HG02798 (cell line): Measurements from ENCODE around the gene CBX6.
A peak's percentile ranks its signal among the peaks of the same experiment; 100 is the strongest.
"Not testable (repeated sequence)": the region's sequence is repeated elsewhere in the genome, so short reads cannot be mapped to it uniquely, and the experiment has no call there.

Source experiments
- ATAC-seq: cut with Tn5 transposase; IDR thresholded peaks from one replicate; pipeline ENCODE4 v1.9.1; 2021; ENCODE audit warnings: mild to moderate bottlenecking; ENCODE audit not compliant: unreplicated experiment, poor library complexity

The CBX6 gene

GRCh38 chr22:38872172-38872830 is at the start of gene CBX6:
Gene CBX6 (minus strand): TSS chr22:38872216. CDS start chr22:38872190, 26 bp downstream.
- ATAC-seq = peak; percentile 78

- no peak for ATAC-seq
Observed at GRCh38 chr22:38921806-38922205, 49.8 kb upstream of the CBX6 start.

DNA sequence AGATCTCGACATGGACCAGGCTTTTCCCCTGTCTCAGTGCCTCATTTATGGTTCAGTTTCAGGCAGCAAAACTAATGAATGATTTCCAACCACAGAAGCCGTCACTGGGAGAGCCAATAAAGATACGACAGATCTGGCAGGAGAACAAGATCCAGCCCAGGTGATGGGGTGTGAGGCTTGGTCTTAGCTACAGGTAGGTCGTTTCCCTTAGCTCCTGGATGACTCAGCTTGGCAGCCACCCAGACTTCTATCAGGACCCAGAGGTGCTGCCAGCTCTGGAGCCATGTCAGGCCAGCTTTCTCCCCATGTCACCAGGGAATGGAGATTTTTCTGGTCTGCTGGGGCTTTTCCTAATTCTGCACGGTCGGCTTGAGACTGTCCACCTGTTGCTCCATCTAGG is 49.1 kb upstream of the CBX6 start:
- no peak for ATAC-seq

DNA sequence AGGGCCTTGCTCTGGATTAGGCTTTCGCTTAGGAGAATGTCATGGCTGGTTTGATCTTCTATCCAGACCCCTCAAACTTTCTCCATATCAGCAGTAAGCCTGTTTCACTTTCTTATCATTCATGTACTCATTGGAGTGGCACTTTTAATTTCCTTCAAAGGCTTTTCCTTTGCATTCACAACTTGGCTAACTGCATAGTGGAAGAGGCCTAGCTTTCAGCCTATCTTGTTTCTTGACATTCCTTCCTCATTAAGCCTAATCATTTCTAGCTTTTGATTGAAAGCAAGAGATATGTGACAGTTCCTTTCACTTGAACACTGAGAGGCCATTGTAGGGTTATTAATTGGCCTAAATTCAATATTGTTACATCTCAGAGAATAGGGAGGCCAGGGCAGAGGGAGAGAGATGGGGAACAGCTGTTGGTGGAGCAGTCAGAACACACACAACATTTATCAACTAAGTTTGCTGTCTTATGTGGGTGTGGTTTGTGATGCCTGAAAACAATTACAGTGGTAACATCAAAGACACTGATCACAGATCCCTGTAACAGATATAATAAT is 47.7 kb upstream of the CBX6 start:
- no peak for ATAC-seq

GRCh38 chr22:38911434-38911833 is 39.4 kb upstream of the CBX6 start:
- ATAC-seq = no peak

DNA sequence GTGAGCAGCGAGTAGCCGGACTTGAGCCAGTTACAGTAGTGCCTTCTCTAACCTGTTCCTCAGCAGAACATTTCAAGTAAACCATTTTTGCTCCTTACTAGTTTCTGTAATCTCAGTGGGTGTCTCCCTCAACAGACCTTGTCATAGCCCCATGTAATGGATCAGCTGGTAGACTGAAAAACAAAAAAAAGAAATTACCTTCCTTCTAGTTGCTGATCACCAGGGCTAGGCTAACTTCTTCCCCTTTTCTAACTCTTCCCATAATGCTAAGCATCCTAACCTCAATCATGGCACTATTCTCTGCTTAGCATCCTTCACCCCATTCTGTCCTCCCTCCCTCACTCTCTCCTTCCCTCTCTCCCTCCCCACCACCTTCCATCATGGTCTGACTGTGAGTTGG is 35.8 kb upstream of the CBX6 start:
- no peak for ATAC-seq

DNA sequence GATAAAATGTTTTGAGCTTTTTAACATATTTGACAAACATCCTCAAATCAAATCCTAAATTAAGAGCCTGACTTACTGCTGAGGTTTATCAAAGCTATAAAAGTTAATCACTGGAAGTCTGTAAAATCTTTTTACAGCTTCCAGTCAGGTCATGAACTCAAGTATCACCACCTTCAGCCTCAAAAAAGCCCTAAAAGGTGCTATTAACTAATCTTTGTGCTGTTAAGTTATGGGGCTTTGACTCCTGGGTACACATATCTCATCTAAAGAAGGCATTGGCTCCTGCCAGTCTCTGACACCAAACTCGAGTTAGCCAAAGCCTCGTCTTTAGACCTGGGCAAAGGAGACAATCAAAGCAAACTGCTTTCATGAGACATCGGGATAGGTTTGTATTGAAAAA is 34.0 kb upstream of the CBX6 start:
- no peak for ATAC-seq

DNA sequence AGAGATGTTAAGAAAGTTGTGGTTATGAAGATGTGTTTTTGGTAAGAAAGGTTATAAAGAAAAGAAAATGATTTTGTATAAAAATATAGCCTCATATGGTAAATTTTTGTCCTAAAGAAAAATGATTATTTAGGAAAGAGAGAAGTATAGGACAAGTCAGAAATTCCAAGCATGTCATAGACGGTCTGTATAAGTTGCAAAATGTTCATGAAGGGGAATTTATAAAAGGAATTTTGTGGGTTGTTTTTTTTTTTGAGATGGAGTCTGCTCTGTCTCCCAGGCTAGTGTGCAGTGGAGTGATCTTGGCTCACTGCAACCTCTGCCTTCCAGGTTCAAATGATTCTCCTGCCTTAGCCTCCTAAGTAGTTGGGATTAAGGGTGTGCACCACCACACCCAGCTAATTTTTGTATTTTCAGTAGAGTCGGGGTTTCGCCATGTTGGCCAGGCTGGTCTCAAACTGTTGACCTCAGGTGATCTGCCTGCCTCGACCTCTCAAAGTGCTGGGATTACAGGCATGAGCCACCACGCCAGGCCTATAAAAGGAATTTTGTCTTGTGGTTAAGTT is 32.1 kb upstream of the CBX6 start:
- ATAC-seq = not testable (repeated sequence)

GRCh38 chr22:38901111-38901641 is 29.2 kb upstream of the CBX6 start:
- no peak for ATAC-seq

DNA sequence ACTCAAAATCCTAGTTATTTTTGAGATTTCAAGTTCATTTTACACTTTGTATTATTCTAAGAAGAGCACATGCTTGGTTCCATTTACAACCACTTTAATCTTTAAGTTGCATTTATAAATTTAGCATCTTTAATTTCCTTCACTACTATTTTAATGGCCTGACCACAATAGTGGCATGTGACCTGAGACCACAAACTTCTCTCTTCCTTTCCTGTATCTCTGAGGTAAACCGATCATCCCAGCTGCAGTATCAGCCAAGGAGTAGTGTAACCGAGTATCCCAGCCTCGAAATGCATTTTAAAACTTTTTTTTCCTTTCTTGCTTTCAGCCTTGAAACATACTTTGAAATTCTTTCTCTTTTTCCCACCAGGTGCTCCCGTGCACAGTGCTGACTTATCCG is 28.7 kb upstream of the CBX6 start:
- ATAC-seq = no peak

- ATAC-seq = no peak
Observed at GRCh38 chr22:38891256-38891655, 19.2 kb upstream of the CBX6 start.

- ATAC-seq = no peak
Observed at GRCh38 chr22:38890377-38890776, 18.4 kb upstream of the CBX6 start.

GRCh38 chr22:38886333-38886732 is 14.3 kb upstream of the CBX6 start:
- ATAC-seq = no peak

- ATAC-seq = no peak
Observed at GRCh38 chr22:38882972-38883622, 11.1 kb upstream of the CBX6 start.

GRCh38 chr22:38881997-38882879 is 10.2 kb upstream of the CBX6 start:
- ATAC-seq = no peak

DNA sequence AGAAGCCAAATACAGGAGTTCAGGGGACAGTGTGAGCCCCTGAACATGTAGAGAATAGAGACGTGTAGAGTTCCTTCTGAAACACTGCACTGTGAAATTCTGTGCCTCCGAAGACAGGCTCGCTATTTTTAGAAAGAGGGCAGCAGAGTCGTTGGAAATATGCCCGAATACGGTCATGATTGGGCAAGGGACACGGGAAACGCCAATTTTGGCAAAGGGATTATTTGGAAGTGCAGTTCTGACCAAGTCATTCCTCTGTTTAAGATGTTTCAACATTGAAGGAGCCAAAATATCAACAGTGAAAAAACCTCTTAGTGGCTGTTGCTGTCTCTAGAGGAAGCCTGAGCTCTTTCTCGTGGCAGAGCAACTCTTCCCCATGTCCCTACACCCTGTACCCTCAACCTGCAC is 9.5 kb upstream of the CBX6 start:
- no peak for ATAC-seq

DNA sequence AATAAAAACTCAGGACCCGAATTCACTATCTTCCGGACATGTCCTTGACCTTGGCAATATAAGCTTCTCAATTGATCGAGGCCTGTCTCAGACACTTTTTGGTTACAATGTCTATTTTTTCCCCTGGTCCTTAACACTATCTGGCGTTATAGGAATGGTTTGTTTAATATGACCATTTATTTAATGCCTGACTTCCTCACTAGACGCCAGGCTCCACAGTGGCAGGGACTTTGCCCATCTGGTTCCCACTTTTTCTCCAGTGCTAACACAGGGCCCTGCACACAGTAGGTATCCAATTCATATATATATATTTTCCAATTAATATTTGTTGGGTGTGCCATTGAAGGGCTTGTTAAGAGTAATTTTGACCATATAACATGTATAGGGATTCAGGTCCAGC is 7.9 kb upstream of the CBX6 start:
- no peak for ATAC-seq

GRCh38 chr22:38879108-38879729 is 7.2 kb upstream of the CBX6 start:
- ATAC-seq = no peak

DNA sequence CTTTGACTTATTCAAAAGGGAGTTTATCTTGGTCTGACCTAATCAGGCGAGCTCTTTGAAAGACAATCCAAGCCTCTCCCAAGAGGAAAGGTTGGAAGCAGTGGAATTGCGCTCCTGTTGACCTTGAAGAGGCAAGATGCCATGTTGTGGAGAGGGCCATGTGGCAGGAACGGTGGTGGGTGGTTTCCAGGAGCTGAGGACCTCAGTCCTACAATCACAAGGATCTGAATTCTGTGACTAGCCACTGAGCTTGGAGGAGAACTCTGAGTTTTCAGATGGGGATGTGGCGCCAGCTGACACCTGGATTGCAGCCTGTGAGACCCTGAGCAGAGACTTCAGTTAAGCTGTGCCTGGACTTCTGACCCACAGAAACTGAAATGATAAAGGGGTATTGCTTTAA is 6.0 kb upstream of the CBX6 start:
- no peak for ATAC-seq
